Inflammatory macrophage (primary cell): Measurements from ENCODE around the gene HERPUD2.
"Not testable (repeated sequence)": the region's sequence is repeated elsewhere in the genome, so short reads cannot be mapped to it uniquely, and the experiment has no call there.

Source experiments
- DNase-seq, 2 donors: peaks; one replicate each; pipeline ENCODE4 v3.0.0-alpha.2; 2020 to 2022

Gene HERPUD2

DNA sequence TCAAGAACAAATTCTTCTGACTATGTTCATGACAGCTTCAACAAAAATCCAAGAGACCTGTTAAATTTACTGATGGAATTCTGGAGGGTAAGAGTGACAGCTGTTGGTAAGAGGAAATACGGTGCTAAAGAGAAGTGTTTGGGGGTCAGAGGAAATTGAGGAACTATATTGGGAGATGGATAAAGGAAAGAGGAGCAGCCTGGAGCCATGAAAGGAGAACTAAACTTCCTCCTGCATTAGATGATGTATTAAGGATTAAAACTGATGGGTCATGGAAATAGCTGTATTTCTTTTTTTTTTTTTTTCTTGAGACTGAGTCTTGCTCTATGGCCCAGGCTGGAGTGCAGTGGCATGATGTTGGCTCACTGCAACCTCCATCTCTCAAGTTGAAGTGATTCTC lies 95.3 kb downstream of the HERPUD2 start:
- peak in 1 of 2 donors; percentile 11 for DNase-seq

DNA sequence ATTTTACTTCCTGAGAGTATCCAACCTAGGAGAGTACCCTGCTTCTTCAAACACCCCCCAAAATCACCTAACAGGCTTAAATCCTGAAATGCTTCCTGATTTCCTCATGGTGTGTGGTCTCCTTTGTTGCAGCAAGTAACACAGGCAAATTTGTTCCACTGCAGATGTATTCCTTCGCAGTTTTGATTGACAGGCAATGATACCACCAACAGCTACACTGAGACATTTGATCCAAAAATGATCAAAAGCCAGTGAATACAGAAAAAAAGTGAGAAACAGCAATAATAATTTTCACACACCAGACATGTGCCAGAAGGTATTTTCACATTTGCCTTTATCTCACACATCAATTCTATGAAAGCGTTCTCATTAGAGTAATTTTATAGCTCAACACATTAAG lies 95.9 kb downstream of the HERPUD2 start:
- no peak for DNase-seq

DNA sequence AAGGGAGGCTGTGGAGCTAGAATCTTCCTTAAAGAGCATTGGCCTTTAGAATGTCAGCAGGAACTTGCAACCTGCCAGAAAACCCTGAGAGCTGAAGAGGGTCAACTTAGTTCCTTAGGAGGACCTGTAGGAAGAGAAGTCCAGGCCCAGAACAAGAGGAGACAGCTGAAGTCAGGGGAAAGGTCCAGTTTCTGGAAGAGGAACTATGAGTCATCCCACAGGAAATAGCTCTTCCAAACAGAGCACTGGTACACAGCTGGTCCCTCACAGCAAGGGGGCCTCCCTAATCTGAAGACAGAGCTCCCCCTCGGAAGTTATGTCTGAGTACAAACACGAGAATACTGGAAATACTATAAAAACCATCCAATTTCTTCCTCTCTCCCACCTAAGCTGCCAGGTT lies 98.9 kb downstream of the HERPUD2 start:
- DNase-seq = peak; percentile 5 to 15

DNA sequence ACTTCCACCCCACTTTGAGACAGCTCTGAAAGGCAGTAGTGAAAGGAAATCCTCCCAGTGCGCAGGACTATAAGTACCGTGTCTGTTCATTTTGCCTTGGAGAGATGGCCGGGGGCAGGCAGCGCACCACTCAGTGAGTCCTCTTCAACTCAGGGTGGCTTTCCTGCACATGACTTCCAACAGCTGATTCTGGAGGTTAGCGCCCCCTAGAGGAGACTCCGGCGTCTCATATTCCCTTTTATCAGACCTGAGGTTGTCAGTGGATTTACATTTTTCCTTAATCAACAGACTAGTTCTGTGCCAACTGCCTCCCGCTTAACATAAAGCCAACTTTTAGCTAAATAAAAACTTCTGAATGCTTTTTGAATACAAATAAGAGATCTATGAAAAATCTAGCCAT lies 101.0 kb downstream of the HERPUD2 start:
- DNase-seq = no peak

DNA sequence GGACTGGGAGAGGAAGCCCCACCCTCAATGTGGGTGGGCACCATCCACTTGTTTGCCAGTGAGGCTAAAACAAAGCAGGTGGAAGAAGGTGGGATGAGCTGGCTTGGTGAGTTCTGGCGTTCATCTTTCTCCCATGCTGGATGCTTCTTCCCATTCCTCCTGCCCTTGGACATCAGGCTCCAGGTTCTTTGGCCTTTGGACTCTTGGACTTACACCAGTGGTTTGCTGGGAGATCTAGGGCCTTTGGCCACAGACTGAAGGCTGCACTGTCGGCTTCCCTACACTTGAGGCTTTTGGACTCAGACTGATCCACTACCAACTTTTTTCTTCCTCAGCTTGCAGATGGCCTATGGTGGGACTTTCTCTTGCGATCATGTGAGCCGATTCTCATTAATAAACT lies 106.3 kb downstream of the HERPUD2 start:
- DNase-seq = no peak

DNA sequence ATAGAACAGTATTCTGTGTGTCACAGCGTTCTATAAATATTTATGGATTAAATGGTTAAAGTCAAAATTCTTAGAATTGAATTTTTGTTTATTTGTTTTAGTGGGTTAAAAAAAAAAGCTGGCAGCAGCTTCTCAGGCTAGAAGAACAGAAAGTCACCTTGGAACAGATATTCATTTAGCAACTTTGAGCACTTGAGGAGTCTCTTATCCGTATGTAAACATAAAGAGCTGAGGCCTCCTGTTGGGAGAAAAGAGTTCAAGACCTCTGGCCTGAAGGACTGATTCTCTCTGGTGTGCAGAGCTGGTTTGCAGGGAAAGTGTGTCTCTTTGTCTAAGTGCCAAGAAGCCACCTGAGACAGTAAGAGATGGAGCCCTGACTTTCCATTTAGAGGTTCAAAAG lies 109.9 kb downstream of the HERPUD2 start:
- DNase-seq = no peak

DNA sequence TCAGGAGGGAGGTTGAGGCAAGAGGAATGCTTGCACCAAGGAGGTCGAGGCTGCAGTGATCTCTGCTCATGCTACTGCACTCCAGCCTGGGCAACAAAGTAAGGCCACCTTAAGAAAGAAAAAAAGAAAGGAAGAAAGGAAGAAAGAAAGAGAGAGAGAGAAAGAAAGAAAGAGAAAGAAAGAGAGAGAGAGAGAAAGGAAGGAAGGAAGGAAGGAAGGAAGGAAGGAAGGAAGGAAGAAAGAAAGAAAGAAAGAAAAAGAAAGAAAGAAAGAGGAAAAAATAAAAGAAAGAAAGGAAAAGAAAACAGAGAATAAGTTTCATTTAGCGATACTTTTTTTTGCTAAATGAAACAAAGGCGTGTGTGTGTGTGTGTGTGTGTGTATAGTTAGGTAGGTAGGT lies 110.4 kb downstream of the HERPUD2 start:
- DNase-seq = not testable (repeated sequence)
